Testis (tissue), 2 donors: ENCODE measurements around the gene NCS1.

Experiments
- POLR2A ChIP-seq: fragments of 450-650 bp; IDR thresholded peaks from one replicate; pipeline ENCODE4 v1.6.1; 2017; ENCODE audit warnings: antibody characterized with exemption, mild to moderate bottlenecking, moderate library complexity
- TF ChIP-seq, protein P1 (sequence below), 3 experiments: fragments of 450-650 bp in 2 of 3; fragments of 200-600 bp in 1 of 3; sonication (generic) in 1 of 3; IDR thresholded peaks; one replicate each; pipeline ENCODE4 v1.5.1; 2016 to 2019; ENCODE audit warnings: antibody characterized with exemption in 3 of 3, mild to moderate bottlenecking in 2 of 3, moderate library complexity in 1 of 3

DNA sequence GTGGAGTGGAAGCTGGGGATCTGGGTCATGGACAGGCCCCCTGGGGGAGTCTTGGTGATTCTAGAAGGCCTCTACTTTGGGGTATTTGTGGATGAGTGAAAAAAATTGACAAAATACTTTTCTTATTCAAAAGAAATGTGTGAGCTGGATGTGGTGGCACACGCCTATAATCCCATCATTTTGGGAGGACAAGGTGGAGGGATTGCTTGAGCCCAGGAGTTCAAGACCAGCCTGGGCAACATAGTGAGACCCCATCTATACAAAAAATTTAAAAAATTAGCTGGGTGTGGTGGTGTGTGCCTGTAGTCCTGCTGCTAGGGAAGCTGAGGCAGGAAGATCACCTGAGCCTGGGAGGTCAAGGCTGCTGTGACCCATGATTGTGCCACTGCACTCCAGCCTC lies 6.6 kb upstream of the NCS1 start:
- TF ChIP-seq, protein P1, sequence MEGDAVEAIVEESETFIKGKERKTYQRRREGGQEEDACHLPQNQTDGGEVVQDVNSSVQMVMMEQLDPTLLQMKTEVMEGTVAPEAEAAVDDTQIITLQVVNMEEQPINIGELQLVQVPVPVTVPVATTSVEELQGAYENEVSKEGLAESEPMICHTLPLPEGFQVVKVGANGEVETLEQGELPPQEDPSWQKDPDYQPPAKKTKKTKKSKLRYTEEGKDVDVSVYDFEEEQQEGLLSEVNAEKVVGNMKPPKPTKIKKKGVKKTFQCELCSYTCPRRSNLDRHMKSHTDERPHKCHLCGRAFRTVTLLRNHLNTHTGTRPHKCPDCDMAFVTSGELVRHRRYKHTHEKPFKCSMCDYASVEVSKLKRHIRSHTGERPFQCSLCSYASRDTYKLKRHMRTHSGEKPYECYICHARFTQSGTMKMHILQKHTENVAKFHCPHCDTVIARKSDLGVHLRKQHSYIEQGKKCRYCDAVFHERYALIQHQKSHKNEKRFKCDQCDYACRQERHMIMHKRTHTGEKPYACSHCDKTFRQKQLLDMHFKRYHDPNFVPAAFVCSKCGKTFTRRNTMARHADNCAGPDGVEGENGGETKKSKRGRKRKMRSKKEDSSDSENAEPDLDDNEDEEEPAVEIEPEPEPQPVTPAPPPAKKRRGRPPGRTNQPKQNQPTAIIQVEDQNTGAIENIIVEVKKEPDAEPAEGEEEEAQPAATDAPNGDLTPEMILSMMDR (IDR thresholded peaks at IDR 0.05) = no peak
- no peak for TF ChIP-seq POLR2A
